Trophoblast cell (in vitro differentiated cells and primary cell): ENCODE results near the gene SYT1.

ENCODE experiments used
- DNase-seq, 2 donors: peaks; one replicate each; pipeline ENCODE4 v3.0.0-alpha.2; 2016
- H2AFZ ChIP-seq: 2 replicates; pipeline ENCODE4 v1.6.1; 2013; ENCODE audit warnings: low read length, moderate library complexity, mild to moderate bottlenecking; ENCODE audit not compliant: insufficient read depth, poor library complexity
- H2AK5ac ChIP-seq: 2 replicates; pipeline ENCODE4 v1.6.1; 2013; ENCODE audit warnings: mild to moderate bottlenecking, low read length
- H2BK120ac ChIP-seq: 2 replicates; pipeline ENCODE4 v1.6.1; 2013; ENCODE audit warnings: low read length, mild to moderate bottlenecking, moderate library complexity; ENCODE audit not compliant: insufficient read depth, poor library complexity
- H2BK12ac ChIP-seq: 2 replicates; pipeline ENCODE4 v1.6.1; 2013; ENCODE audit warnings: mild to moderate bottlenecking, low read length, moderate library complexity
- H2BK5ac ChIP-seq: 2 replicates; pipeline ENCODE4 v1.6.1; 2013; ENCODE audit warnings: low read length, low read depth, moderate library complexity, mild to moderate bottlenecking; ENCODE audit not compliant: poor library complexity
- H3K14ac ChIP-seq: 2 replicates; pipeline ENCODE4 v1.6.1; 2013; ENCODE audit warnings: mild to moderate bottlenecking, low read length
- H3K18ac ChIP-seq: 2 replicates; pipeline ENCODE4 v1.6.1; 2013; ENCODE audit warnings: mild to moderate bottlenecking, low read length
- H3K23ac ChIP-seq: 2 replicates; pipeline ENCODE4 v1.6.1; 2013; ENCODE audit warnings: low read length
- H3K27ac ChIP-seq: 2 replicates; pipeline ENCODE4 v1.5.1; 2013; ENCODE audit warnings: low read depth, mild to moderate bottlenecking, inconsistent platforms, low read length, moderate library complexity
- H3K27me3 ChIP-seq: 2 replicates; pipeline ENCODE4 v1.6.1; 2013; ENCODE audit warnings: inconsistent platforms, mild to moderate bottlenecking, low read length, moderate library complexity; ENCODE audit not compliant: insufficient read depth
- H3K36me3 ChIP-seq, 2 experiments: 1 replicate in 1 of 2; 2 replicates in 1 of 2; pipeline ENCODE4 v1.6.1; 2013; ENCODE audit warnings: low read length in 2 of 2, mild to moderate bottlenecking in 2 of 2, moderate library complexity in 1 of 2; ENCODE audit not compliant: insufficient read depth in 2 of 2, control insufficient read depth in 1 of 2
- H3K4ac ChIP-seq: 2 replicates; pipeline ENCODE4 v1.6.1; 2013; ENCODE audit warnings: low read depth, mild to moderate bottlenecking, low read length, moderate library complexity
- H3K4me1 ChIP-seq, 2 experiments: 1 replicate in 1 of 2; 2 replicates in 1 of 2; pipeline ENCODE4 v1.6.1; 2013; ENCODE audit warnings: low read length in 2 of 2, mild to moderate bottlenecking in 2 of 2, moderate library complexity in 1 of 2; ENCODE audit not compliant: insufficient read depth in 2 of 2, control insufficient read depth in 1 of 2
- H3K4me2 ChIP-seq: 2 replicates; pipeline ENCODE4 v1.6.1; 2013; ENCODE audit warnings: inconsistent platforms, mild to moderate bottlenecking, low read length, moderate library complexity
- H3K4me3 ChIP-seq: 2 replicates; pipeline ENCODE4 v1.5.1; 2013; ENCODE audit warnings: mild to moderate bottlenecking, low read depth, low read length, inconsistent platforms
- H3K79me1 ChIP-seq: one replicate; pipeline ENCODE4 v1.6.1; 2013; ENCODE audit warnings: low read length
- H3K79me2 ChIP-seq: 2 replicates; pipeline ENCODE4 v1.6.1; 2013; ENCODE audit warnings: low read length, mild to moderate bottlenecking; ENCODE audit not compliant: control insufficient read depth, insufficient read depth, poor library complexity
- H3K9ac ChIP-seq: 2 replicates; pipeline ENCODE4 v1.6.1; 2013; ENCODE audit warnings: mild to moderate bottlenecking, low read length
- H3K9me3 ChIP-seq: 2 replicates; pipeline ENCODE4 v1.6.1; 2013; ENCODE audit warnings: low read depth, mild to moderate bottlenecking, control low read depth, inconsistent platforms, low read length; ENCODE audit not compliant: insufficient read depth
- H4K12ac ChIP-seq: 2 replicates; pipeline ENCODE4 v1.6.1; 2013; ENCODE audit warnings: low read depth, mild to moderate bottlenecking, low read length, moderate library complexity
- H4K8ac ChIP-seq: 2 replicates; pipeline ENCODE4 v1.6.1; 2013; ENCODE audit warnings: low read depth, mild to moderate bottlenecking, low read length, moderate library complexity
- H4K91ac ChIP-seq: one replicate; pipeline ENCODE4 v1.6.1; 2013; ENCODE audit warnings: low read depth, mild to moderate bottlenecking, low read length, moderate library complexity
- WGBS: extraction: QIAGEN DNeasy Blood & Tissue Kit; methylation state at CpG from one replicate; pipeline ENCODE4 v1.1.7; 2013; ENCODE audit warnings: missing lambda C conversion rate; ENCODE audit not compliant: insufficient read length, insufficient coverage; ENCODE audit errors: extremely low coverage; 5-methylcytosine and 5-hydroxymethylcytosine counted together

Gene SYT1

GRCh38 chr12:78966062-78966461 lies 101.5 kb downstream of the SYT1 start:
- WGBS, result no CpG with 5 or more reads among the region's 2 CpGs
- no peak for DNase-seq
- H3K27ac ChIP-seq, result no peak overlapping the region
- H3K4me1 ChIP-seq, result no peaks in the 10 kb centered on the region
- no peak overlapping the region for H4K8ac ChIP-seq
- no peak overlapping the region for H2AK5ac ChIP-seq
- H3K23ac ChIP-seq, result no peak overlapping the region
- no peak overlapping the region for H3K9ac ChIP-seq
- H3K4ac ChIP-seq, result no peak overlapping the region
- no peak overlapping the region for H2BK12ac ChIP-seq
- H3K9me3 ChIP-seq, result no peaks in the 10 kb centered on the region
- no peak overlapping the region for H3K4me3 ChIP-seq
- H4K12ac ChIP-seq, result no peak overlapping the region
- H3K14ac ChIP-seq, result no peak overlapping the region
- no peaks in the 10 kb centered on the region for H3K79me2 ChIP-seq
- no peak overlapping the region for H4K91ac ChIP-seq
- no peak overlapping the region for H2AFZ ChIP-seq
- no peak overlapping the region for H2BK120ac ChIP-seq
- no peaks in the 10 kb centered on the region for H3K36me3 ChIP-seq
- no peaks in the 10 kb centered on the region for H3K27me3 ChIP-seq
- H3K18ac ChIP-seq, result no peak overlapping the region
- H3K4me2 ChIP-seq, result no peak overlapping the region
- H3K79me1 ChIP-seq, result no peaks in the 10 kb centered on the region
- no peak overlapping the region for H2BK5ac ChIP-seq

- no CpG with 5 or more reads among the region's 2 CpGs for WGBS
- H2BK120ac ChIP-seq, result no peak overlapping the region
- no peak overlapping the region for H4K12ac ChIP-seq
Measured at GRCh38 chr12:78966926-78967325, 102.4 kb downstream of the SYT1 start.

GRCh38 chr12:78968226-78968625 lies 103.7 kb downstream of the SYT1 start:
- no peaks in the 10 kb centered on the region for H3K4me1 ChIP-seq
- no peaks in the 10 kb centered on the region for H3K79me2 ChIP-seq
- no peak overlapping the region for H2AK5ac ChIP-seq
- no peak overlapping the region for H3K4ac ChIP-seq
- H4K8ac ChIP-seq, result no peak overlapping the region
- H2AFZ ChIP-seq, result no peak overlapping the region
- H3K36me3 ChIP-seq, result no peaks in the 10 kb centered on the region
- no peak overlapping the region for H3K14ac ChIP-seq
- no peaks in the 10 kb centered on the region for H3K9me3 ChIP-seq
- no peak overlapping the region for H3K4me2 ChIP-seq
- no peak overlapping the region for H4K12ac ChIP-seq
- no peak overlapping the region for H3K23ac ChIP-seq
- H2BK12ac ChIP-seq, result no peak overlapping the region
- no peaks in the 10 kb centered on the region for H3K79me1 ChIP-seq
- WGBS, result no CpG with 5 or more reads among the region's 1 CpG
- no peak for DNase-seq
- no peak overlapping the region for H2BK5ac ChIP-seq
- H3K9ac ChIP-seq, result no peak overlapping the region
- H4K91ac ChIP-seq, result no peak overlapping the region
- H3K27me3 ChIP-seq, result no peaks in the 10 kb centered on the region
- H3K27ac ChIP-seq, result no peak overlapping the region
- no peak overlapping the region for H3K4me3 ChIP-seq
- no peak overlapping the region for H2BK120ac ChIP-seq
- no peak overlapping the region for H3K18ac ChIP-seq

More at GRCh38 chr12:78966926-78967325, 102.4 kb downstream of the SYT1 start:
- H3K4me2 ChIP-seq, result no peak overlapping the region
- H3K4me3 ChIP-seq, result no peak overlapping the region
- no peak overlapping the region for H3K18ac ChIP-seq
- H3K9me3 ChIP-seq, result no peaks in the 10 kb centered on the region
- H3K79me1 ChIP-seq, result no peaks in the 10 kb centered on the region
- H3K79me2 ChIP-seq, result no peaks in the 10 kb centered on the region
- H3K27ac ChIP-seq, result no peak overlapping the region
- no peak overlapping the region for H4K8ac ChIP-seq
- H2BK5ac ChIP-seq, result no peak overlapping the region
- DNase-seq, result no peak
- no peak overlapping the region for H3K9ac ChIP-seq
- no peaks in the 10 kb centered on the region for H3K27me3 ChIP-seq
- H3K4ac ChIP-seq, result no peak overlapping the region
- no peak overlapping the region for H3K23ac ChIP-seq
- H2BK12ac ChIP-seq, result no peak overlapping the region
- H2AK5ac ChIP-seq, result no peak overlapping the region
- no peaks in the 10 kb centered on the region for H3K4me1 ChIP-seq
- no peaks in the 10 kb centered on the region for H3K36me3 ChIP-seq
- H2AFZ ChIP-seq, result no peak overlapping the region
- no peak overlapping the region for H4K91ac ChIP-seq
- no peak overlapping the region for H3K14ac ChIP-seq

GRCh38 chr12:78970041-78970440 lies 105.5 kb downstream of the SYT1 start:
- Histone ChIP-seq H3K14ac (no peak overlapping the region), H4K91ac (no peak overlapping the region), H3K4me1 (no peaks in the 10 kb centered on the region), H3K4me2 (no peak overlapping the region), H3K4ac (no peak overlapping the region), H2AK5ac (no peak overlapping the region), H3K79me2 (no peaks in the 10 kb centered on the region), H3K79me1 (no peaks in the 10 kb centered on the region), H2BK120ac (no peak overlapping the region), H3K9ac (no peak overlapping the region), H4K12ac (no peak overlapping the region), H2BK12ac (no peak overlapping the region), H3K27ac (no peak overlapping the region), H3K4me3 (no peak overlapping the region), H2BK5ac (no peak overlapping the region), H3K36me3 (no peaks in the 10 kb centered on the region), H3K18ac (no peak overlapping the region), H3K23ac (no peak overlapping the region), H2AFZ (no peak overlapping the region), H3K27me3 (no peaks in the 10 kb centered on the region), H4K8ac (no peak overlapping the region), H3K9me3 (no peaks in the 10 kb centered on the region)
- DNase-seq, result no peak
